Activated T-cell treated with anti-CD3 and anti-CD28 coated beads for 1 hour (primary cell): Measurements from ENCODE around the gene COPS8.

Experiments
- DNase-seq: peaks from one replicate; pipeline ENCODE4 v3.0.0-alpha.2; 2020; ENCODE audit warnings: low read depth

The COPS8 gene

GRCh38 chr2:237085248-237086221 is at the start of gene COPS8:
Gene COPS8, plus strand, starts transcription at chr2:237085889. Its CDS starts 76 bp downstream, at chr2:237085965.
- peak; percentile 82 for DNase-seq

- no peak for DNase-seq
Measured at GRCh38 chr2:237039301-237040031, 46.2 kb upstream of the COPS8 start.

- no peak for DNase-seq
Measured at GRCh38 chr2:237041231-237041630, 44.5 kb upstream of the COPS8 start.

- no peak for DNase-seq
Measured at GRCh38 chr2:237042101-237042500, 43.6 kb upstream of the COPS8 start.

- DNase-seq, result no peak
Measured at GRCh38 chr2:237043866-237044265, 41.8 kb upstream of the COPS8 start.

GRCh38 chr2:237044281-237044680 is 41.4 kb upstream of the COPS8 start:
- no peak for DNase-seq

- DNase-seq, result no peak
Measured at GRCh38 chr2:237045449-237045848, 40.2 kb upstream of the COPS8 start.

DNA sequence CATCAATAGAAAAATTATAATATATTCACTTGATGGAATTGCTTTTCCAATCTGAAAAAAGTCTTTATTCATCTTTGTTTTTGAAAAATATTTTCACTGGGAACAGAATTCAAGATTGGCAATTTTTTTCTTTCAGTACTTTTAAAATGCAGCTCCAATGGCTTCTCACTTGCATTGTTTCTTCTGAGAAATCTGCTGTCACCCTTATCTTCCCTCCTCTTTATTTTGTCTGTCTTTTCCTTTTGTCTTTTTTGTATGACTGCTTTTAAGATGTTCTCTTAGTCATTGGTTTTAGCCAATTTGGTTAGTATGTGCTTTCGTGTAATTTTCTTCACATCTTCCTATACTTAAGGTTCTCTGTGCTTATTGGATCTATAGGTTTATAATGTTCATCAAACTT is 37.1 kb upstream of the COPS8 start:
- DNase-seq, result no peak

- no peak for DNase-seq
Measured at GRCh38 chr2:237051861-237052260, 33.8 kb upstream of the COPS8 start.

GRCh38 chr2:237053066-237053465 is 32.6 kb upstream of the COPS8 start:
- DNase-seq, result no peak

GRCh38 chr2:237055386-237056100 is 30.1 kb upstream of the COPS8 start:
- DNase-seq, result no peak

- no peak for DNase-seq
Measured at GRCh38 chr2:237056287-237056875, 29.3 kb upstream of the COPS8 start.

DNA sequence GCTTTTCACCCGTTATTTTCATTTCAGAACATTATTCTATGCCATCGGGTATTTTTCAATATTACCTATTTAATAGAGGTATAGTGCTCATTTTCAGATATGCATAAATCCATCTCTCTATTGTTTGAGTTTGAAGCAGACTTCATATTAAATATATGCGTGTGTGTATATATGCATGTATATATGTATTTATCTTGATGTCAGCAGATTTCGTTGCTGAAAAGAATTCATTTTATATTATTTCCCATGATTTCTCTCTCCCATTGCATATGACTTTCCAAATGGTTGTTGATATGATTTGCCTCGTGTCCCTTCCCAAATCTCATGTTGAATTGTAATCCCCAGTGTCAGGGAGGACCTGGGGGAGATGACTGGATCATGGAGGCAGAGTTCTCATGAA is 28.6 kb upstream of the COPS8 start:
- DNase-seq, result no peak

- DNase-seq, result no peak
Measured at GRCh38 chr2:237057893-237058300, 27.8 kb upstream of the COPS8 start.

GRCh38 chr2:237058423-237058822 is 27.3 kb upstream of the COPS8 start:
- DNase-seq, result no peak

DNA sequence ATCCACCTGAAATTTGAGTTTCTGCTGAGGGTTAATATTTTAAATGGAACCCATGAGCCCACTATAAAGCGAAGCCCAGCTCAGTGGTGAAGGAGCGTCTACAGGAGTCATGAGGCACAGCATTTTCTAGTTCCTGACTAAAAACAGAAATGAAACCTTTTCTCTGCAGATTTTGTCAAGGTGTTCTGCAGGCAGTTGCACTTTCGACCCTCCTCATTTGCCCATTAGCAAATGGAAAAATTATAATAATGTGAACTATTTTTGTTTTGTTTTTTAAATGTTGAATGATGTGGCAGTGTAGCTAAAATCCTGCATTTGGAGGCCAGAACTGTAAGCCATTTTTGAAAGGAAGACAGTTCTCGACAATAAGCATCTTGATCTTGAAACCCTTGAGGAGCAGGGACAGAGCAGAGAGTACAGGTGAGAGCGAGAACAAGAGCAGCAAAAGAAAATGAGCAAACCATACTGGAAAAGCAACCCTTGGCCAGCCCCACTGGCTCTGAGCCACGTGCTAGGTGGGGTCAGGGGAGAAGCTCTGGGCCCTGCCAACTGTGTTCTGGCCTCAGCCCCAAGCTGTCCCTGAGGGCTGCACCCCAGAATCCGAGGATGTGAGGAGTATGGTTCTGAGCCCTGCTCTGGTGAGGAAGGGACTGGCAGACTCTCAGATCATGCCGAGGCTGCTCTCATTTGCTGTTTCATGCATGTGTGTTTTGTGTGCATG is 26.4 kb upstream of the COPS8 start:
- DNase-seq, result no peak

- no peak for DNase-seq
Measured at GRCh38 chr2:237060534-237061312, 25.0 kb upstream of the COPS8 start.

DNA sequence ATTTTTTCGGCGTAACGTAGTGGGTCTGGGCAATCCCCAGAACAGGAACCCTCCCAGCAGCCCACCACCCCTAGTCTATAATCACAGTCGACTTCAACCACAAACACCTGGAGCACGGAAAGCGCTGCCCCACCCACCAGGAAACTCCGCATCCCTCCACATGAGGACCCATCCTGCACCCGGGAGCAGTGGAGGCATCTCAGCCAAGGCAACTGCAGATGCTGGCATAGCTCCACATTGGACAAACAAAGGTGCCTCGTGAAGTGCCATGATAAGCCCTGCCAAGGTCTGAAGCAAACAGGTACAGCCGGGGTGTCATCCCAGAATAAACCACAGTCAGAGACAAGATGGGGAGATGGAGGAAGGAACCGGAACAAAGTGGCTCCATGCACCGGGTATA is 24.3 kb upstream of the COPS8 start:
- DNase-seq, result no peak

GRCh38 chr2:237062585-237062984 is 23.1 kb upstream of the COPS8 start:
- no peak for DNase-seq

DNA sequence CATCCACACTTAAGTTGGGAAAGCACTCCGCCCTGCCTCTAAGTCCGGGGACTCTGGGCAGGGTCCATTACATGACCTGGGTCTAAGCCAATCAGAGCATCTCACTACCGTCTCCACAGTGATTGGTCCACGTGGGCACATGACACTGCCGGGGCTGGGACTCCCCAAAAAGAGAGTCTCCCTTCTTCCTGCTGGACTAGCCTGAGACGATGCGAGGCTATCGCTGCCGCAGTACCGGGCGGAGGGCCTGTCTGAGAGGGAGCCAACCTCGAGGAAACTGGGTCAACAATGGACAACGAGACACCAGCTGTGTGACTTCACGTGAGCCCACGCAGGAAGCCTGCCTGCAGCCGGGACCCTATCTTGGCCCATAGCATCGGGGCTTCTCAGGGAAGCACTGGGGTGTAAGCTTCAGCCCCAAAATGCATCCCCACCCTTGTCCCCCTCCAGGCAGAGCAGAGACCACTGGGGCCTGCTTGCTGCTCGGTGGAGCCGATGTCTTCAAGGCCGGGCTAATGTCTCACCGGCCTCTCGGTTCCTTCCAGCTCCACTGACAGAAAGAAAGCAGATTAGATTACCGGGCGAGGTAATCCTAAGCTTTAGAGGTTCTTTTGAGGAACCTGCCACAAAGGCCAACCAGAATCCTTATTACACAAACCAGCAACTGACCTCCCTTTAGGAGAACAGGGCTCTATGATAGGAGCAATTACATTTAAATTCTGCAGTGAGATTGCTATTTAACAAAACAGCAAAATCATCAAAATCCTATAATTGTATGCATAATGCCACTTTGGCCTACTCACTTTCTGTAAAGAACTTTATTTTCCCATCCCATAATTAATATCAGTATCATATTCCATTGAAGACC is 21.3 kb upstream of the COPS8 start:
- DNase-seq, result no peak
